HG03571 (cell line): ENCODE measurements around the gene P2RX2.

Source experiments
- ATAC-seq: cut with Tn5 transposase; IDR thresholded peaks from one replicate; pipeline ENCODE4 v1.9.1; 2021; ENCODE audit not compliant: unreplicated experiment

Gene P2RX2

DNA sequence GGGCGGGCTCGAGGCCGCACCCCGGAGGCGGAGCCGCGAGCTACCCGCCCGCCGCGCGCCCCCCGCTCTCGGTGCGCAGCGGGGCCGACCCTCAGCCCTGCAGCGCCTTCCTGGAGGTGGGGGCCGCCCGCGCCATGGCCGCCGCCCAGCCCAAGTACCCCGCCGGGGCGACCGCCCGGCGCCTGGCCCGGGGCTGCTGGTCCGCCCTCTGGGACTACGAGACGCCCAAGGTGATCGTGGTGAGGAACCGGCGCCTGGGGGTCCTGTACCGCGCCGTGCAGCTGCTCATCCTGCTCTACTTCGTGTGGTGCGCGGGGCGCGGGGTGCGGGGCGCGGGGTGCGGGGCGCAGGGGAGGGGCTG is at the start of gene P2RX2:
P2RX2 (plus strand) TSS at position 94 of the 361 bp plus-strand sequence; CDS start at position 135, 41 bp downstream.
- no peak for ATAC-seq

DNA sequence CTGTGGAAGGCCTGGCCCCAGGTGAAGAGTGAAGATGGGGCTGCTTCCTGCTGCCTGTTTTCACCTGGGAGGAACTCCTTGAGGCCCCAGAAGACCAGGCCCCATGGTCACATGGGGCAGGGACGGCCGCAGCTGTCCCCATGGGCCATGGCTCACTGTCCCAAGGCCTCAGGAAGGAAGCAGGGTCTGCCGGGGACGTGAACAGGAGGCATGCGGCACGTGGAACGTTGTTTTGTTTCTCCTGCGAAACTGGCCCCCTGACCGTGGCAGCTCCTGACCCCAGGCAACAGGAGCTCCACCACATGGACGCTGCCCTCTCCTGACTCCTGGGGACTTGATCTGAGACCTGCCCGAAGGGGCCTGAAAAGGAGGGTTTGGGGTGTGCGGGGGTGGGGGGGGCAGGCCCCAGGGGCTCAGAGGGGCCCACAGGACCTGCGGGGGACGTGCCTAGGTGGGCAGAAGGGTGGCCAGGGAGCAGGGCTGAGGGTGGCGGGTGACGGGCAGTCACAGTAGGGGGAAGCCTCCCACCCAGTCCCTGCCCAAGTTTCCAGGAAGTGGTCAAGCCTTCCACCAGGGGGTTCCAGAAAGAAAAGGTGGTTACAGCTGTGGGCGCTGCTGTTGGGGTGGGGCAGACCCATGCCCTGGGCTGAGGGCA is 49.6 kb upstream of the P2RX2 start:
- no peak for ATAC-seq

DNA sequence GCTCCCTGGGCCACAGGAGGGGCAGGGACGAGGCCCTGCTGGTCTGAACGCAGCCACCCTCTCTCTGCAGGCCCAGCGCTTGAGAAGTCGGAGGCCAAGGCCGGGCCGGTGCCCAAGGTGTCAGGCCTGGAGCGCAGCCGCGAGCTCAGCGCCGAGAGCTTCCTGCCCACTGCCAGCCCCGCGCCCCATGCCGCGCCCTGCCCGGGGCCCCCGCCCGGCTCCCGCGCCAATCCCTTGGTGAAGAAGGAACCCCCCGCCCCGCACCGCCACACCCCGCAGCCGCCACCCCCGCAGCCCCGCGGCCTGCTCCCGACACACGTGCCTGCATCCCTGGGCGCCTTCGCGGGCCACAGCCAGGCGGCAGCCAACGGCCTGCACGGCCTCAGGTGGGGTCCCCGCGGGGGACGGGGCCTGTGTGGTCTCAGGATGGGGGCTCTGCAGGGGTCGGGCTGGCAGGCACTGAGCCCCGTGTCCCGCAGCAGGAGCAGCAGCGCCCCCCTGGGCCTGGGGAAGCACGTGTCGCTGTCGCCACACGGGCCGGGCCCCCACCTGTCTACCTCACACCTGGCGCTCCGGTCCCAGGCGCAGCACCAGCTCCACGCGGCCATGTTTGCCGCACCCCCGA is 48.6 kb upstream of the P2RX2 start:
- no peak for ATAC-seq

DNA sequence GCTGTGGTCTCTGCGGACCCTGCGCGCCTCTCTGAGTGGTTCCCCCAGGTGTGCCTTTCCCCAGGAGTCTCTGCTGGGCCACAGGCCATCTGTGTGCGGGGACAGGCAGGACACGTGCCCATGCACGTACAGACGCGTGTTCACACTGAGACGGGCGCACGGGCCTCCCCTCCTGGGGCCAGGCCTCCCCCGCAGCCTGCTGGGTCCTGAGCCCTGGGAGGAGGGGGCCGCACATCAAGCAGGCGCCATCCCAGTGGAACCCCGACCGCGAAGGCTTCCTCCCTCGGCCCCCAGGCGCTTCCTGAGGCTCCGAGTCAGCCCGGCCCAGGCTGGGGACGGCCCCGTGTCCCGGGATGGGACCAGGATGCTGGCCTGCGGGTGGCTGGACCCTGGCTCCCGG is 47.9 kb upstream of the P2RX2 start:
- no peak for ATAC-seq

DNA sequence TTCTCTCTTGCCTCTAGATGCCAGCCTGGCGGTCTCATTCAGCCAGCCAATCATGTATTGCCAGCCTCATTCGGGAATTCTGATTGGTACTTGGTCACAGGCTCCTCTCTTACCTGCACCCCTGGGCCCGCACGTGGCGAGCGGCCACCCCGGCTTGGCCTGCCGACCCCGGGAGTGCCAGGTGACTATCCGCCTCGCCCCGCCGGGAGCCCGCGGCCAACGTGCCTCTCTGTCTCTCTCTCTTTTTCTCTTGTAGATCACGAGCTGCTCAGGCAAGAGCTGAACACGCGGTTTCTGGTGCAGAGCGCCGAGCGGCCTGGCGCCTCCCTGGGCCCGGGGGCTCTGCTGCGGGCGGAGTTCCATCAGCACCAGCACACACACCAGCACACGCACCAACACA is 47.5 kb upstream of the P2RX2 start:
- no peak for ATAC-seq

DNA sequence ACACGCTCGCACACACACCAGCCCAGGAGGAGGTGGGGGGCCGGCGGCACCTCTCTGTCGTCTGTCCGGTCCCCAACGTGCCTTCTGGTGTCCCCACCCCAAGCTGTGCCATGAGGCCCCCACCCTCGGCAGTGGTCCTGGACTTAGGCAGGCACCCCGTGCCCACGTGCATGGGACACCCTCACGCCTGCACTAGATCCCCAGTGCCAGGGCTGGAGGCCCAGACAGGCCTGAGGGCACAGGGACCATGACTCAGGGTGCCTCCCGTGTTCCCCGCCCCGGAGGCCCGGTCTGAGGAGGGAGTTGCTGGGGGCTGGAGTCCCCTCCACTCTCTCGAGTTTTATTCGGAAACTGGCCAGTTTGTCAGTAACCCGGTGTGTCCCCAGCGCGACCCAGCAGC is 47.0 kb upstream of the P2RX2 start:
- ATAC-seq = no peak

DNA sequence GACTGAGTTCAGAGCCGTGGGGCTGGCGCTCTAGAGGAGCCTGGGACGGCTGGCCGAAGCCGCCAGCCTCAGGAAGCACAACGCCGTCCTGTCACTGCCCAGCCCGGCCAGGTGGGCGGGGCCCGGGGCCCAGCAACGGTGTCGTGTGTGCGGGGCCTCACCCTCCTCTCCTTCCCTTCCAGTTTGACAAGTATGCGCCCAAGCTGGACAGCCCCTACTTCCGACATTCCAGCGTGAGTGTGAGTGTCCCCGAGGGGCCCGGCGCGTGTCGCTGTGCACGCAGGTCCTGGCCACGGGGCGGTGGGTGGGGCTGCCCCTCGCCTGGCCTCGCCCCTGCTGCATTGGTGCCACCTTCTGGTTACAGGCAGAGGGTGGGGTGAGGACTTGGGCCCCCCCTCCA is 46.5 kb upstream of the P2RX2 start:
- no peak for ATAC-seq

DNA sequence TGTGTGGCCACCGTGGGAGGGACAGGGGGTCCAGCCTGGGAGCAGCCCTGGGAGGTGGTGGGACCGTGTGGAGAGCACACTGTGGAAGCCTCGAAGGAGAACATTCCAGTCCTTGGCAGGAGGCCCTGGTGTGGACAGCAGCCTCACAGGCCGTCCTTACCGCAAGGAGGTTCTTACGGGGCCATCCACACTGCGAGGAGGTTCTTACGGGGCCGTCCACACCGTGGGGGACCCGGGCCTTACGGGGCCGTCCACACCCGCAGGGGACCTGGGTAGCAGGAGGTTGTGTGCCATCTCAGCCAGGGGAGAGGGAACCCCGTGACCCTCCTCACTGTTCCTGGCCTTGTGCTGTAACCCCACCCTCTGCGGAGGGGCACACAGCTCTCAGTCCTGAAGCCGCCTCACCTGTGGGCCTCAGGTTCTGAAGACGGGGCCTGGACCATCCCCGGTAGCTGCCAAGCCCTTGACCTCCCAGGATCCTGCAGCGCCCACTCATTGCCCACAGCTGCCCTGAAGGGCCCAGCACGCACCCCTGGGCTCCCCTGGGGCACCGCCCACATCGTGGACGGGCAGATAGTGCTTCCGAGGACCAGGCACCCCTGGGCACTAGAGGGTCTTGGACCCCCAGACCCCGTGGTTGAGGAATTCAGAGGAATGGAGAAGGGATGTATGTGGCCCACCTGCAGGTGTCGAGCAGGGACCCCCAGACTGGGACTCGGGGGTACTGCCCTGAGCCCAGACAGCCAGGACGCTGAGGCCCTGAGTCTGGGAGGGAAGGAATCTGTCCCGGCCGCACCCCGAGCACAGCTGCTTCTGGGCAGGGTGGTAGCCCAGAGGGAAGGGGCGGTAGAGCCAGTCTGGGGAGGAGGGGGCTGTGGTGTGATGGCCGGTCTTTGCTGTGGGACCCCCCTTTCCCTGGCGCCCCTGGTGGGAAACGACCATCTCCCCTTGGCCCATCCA is 45.5 kb upstream of the P2RX2 start:
- no peak for ATAC-seq

DNA sequence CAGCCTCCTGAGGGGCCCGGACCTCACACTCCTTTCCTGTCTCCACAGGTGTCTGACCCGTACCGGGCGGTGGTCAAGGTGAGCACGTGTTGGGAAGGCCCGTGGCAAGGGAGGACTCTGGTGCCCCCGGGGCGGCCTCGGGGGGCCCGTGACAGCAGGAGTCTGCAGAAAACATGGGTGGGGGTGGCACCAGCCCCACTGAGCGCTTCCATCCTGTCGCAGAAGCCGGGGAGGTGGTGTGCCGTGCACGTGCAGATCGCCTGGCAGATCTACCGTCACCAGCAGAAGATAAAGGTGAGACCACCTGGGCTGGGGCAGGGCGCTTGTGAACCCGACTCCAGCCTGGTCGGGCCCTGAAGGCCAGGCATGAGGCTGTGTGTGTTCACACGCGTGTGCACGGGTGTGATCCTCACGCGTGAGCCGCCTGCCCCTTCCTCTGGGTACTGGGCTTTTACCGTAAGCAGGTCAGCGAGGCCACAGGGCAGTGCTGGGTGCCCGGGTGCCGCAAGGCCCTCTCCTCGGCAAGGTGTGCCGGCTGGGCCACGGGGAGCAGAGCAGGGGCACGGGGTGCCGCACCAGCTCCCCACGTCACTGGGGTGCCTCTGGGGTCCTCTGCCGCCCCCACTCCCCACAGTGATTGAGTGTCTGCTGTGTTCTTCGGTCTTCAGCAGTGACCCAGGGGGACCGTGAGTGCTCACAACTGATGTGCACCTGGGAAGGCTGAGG is 44.1 kb upstream of the P2RX2 start:
- ATAC-seq = no peak

DNA sequence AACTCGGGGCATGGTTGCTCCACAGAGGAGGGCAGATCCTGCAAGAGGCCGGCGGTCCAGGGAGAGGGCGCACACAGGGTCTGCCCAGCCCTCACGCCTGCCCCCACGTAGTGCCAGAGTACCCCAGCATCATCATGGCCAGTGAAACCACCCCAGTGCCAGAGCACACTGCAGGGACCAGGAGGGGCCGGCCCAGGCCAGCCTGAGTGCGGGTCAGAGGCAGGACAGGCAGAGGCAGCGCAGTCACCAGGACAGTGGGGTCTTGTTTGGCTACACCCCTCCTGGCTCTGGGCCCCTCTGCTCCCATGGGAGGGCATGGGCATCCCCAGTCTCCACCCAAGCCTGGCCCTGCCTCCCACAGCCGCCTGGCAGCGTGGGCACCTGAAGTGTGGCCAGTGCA is 42.9 kb upstream of the P2RX2 start:
- no peak for ATAC-seq

DNA sequence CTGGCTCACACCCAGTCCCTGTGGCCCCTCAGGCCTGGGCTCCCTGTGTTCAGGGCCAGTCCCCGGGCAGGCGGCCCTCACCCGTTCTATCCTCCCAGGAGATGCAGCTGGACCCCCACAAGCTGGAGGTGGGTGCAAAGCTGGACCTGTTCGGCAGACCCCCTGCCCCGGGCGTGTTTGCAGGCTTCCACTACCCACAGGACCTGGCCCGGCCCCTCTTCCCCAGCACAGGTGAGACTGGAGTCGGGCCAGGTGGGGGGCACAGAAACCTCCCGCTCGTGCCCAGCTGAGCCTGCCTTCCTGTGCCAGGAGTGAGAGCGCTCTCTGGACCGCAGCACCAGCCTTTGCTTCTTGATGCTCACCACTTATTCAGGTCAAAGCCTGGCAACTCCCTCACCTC is 41.9 kb upstream of the P2RX2 start:
- ATAC-seq = no peak

DNA sequence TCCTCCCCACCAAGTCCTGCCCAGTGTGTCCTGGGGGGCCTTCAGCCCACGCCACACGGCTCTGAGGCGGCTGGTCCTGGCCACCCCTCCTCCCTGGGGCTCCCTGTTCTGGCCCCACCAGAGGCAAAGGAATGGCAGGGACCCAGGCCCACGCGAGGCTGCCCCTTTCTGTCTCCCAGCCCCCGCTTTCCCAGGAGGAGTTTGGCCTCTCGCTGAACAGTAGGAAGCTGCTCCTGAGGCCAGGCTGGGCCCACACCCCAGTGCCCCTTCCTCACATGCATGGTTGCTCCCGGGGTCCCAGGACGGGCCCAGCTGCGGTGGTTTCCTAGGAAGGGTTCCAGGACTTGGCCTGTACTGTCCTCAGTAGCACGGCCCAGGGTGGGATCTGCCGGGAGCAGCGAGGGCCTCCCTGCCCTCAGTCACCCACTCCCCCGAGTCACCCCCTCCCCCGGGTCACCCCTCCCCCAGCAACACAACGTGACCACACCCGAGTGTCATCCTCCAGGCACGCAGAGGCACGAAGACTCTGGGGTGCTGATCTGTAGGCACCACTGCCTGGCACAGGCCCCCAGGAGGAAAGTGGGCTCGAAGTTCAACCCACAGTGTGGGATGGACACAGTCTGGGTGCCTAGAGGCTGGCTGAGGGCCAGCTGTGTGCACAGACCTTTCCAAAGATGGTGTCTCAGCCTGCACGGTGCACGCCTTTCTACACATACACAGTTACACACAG is 41.2 kb upstream of the P2RX2 start:
- no peak for ATAC-seq

DNA sequence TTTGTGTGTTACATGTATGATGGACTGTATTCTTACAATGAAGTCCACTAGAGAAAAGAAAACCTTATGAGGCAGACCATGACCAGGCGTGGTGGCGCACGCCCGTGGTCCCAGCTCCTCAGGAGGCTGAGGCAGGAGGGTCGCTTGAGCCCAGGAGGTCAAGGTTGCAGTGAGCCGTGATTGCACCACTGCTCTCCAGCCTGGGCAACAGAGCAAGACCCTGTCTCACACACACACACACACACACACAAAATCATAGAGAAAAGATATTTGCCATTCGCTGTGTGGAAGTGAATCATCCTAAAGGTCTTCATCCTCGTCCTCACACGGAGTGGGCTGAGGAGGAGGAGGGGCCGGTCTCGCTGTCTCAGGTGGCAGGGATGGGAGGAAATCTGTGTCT is 40.5 kb upstream of the P2RX2 start:
- ATAC-seq = no peak

DNA sequence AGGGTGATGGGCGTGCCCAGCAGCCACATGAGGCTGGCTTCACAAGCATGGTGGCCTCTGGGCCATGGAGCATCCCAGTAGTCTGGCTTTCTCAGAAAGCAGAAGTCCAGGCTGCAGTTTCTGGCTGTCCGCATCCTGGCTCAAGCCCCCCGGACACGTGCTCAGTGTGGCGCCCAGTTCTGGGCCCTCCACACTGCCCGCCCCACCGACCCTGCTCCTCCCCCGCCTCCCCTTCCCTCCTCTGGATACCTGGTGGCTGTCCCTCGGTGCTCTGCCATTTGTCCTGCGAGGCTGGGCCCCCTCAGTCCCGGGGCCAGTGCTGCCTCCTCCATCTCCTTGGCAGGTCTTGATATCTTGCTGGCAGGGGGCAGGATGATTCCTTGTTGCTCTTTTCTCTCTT is 39.8 kb upstream of the P2RX2 start:
- no peak for ATAC-seq

DNA sequence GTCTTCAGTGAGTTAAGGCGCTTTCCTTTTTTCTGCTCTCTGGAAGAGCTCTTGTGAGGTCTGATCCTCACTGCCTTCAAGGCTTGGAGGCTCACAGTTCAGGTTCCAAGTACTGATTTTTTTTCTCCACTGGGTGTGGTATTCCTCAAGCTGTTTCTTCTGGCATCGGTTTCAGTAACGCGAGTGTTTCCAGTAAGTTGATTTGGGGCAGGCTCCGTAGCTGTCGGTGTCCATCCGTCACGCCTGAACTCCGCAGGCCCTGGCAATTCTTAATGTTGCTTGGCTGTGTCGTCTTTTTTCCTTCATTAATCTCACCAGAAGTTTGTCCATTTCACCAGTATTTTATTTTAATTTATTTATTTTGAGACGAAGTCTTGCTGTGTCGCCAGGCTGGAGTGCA is 38.8 kb upstream of the P2RX2 start:
- no peak for ATAC-seq

DNA sequence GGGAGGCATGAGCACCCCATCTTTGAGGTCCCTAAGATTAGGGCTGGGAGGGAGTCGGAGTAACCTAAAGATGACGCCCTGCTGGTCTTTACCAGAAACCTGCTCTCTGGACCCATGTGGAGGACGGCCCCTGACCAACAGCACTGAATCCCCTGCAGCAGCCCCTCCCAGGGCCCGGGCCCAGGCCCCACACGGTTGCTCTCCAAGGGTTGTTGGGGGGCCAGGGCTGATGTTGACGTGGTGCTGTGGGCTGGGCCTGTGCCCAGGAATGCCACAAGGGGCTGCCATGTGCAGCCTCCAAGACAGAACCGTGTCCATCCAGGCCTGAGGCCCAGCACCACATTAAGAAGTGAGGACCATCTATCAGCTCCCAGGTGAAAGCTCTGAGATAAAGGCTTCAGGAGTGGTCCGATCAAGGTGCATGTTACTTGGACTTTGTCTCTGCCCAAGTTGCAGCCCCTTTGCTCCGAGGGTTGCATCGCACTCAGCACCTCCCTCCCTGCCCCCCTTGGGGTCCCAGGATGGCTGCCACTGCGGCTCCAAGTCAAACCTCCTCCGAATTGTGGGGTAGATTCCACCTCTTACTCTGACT is 37.8 kb upstream of the P2RX2 start:
- no peak for ATAC-seq

DNA sequence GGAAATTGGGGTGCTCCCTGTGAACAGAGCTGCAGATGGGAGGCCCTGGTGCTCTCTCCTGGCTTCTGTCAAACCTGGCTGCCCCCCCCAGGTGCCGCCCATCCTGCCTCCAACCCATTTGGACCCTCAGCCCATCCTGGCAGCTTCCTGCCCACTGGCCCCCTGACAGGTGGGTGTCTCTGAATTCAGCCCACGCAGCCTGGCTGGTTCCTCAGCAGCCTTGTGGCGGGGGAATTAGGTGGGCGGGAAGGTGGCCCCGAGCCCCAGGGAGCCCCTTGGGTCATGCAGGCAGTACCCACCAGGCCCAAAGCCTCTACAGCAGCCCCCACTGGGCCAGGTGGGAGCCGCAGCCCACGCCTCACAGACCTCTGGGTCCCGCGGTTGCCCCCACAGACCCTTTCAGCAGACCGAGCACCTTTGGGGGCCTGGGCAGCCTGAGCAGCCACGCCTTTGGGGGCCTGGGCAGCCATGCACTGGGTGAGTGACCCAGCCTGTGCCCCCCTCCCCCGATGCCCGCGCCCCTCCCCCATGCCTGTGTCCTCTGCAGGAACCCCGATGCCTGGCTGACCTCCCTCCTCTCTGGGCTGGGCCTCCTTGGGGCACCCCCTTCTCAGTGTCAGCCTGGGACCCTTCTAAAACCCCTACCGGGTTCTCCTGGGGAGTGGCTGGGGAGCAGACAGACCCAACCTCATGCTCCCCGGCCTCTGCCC is 37.1 kb upstream of the P2RX2 start:
- ATAC-seq = no peak

DNA sequence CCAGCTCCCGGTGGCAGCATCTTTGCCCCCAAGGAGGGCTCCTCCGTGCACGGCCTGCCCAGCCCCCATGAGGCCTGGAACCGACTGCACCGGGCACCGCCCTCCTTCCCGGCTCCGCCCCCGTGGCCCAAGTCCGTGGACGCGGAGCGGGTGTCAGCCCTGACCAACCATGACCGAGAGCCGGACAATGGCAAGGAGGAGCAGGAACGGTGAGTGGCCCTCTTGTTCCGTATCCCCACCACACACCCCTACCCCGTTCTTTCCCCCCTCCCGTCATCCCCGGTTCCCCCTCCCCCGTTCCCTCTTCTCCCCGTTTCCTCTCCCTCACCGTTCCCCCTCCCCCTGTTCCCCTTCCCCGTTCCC is 36.5 kb upstream of the P2RX2 start:
- ATAC-seq = no peak

DNA sequence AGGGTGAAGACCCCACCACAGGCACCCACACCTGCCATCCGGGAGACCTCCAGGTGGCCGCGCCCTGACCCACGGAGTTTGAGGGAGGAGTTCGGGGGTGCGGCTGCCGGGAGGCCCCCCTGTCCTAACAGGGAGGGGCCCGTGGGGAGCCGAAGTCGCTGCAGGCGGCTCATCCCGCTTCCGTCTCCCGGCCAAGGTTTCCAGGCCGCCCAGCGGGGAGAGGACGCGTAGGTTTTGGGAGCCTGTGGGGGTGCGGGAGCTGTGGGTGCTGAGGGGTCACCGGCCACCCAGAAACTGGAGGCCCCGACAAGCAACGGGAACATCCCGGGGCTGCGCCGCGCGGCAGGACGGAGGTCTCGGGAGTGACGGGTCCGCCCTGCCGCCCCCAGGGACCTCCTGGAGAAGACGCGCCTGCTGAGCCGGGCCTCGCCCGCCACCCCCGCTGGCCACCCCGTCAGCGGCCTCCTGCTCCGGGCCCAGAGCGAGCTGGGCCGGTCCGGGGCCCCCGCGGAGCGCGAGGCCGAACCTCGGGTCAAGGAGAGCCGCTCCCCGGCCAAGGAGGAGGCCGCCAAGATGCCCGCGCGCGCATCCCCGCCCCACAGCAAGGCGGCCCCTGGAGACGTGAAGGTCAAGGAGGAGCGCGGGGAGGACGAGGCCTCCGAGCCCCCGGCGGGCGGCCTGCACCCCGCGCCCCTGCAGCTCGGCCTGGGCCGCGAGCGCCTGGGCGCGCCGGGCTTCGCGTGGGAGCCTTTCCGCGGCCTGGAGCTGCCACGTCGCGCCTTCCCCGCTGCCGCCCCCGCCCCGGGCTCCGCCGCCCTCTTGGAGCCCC is 35.8 kb upstream of the P2RX2 start:
- no peak for ATAC-seq
